Stomach smooth muscle (tissue), 2 donors: Measurements from ENCODE around the gene CSF3.

Source experiments
- H3K27ac ChIP-seq: one replicate; pipeline ENCODE4 v1.7.0; 2013; ENCODE audit warnings: mild to moderate bottlenecking, low read length, inconsistent platforms
- H3K27me3 ChIP-seq, 2 donors: one replicate each; pipeline ENCODE4 v1.7.0; 2013; ENCODE audit warnings: low read length in 2 of 2; ENCODE audit not compliant: insufficient read depth in 2 of 2, control insufficient read depth in 1 of 2
- H3K36me3 ChIP-seq, 2 donors: one replicate each; pipeline ENCODE4 v1.7.0; 2013; ENCODE audit warnings: low read length in 2 of 2; ENCODE audit not compliant: control insufficient read depth in 2 of 2, insufficient read depth in 2 of 2
- H3K4me1 ChIP-seq: one replicate; pipeline ENCODE4 v1.7.0; 2013; ENCODE audit warnings: low read length; ENCODE audit not compliant: control insufficient read depth, insufficient read depth
- H3K4me3 ChIP-seq, 2 donors: one replicate each; pipeline ENCODE4 v1.7.0; 2013; ENCODE audit warnings: low read length in 2 of 2
- H3K9ac ChIP-seq, 2 donors: one replicate each; pipeline ENCODE4 v1.7.0; 2013; ENCODE audit warnings: low read length in 2 of 2, mild to moderate bottlenecking in 1 of 2
- H3K9me3 ChIP-seq, 2 donors: one replicate each; pipeline ENCODE4 v1.7.0; 2013; ENCODE audit warnings: low read length in 2 of 2; ENCODE audit not compliant: control insufficient read depth in 2 of 2
- donor health status: healthy.
- donor health status: Pancreatic carcinoma.

The CSF3 gene

GRCh38 chr17:40015005-40015997 is at the start of gene CSF3:
TSS of gene CSF3 (plus strand) at chr17:40015440. CDS start at chr17:40015475, 35 bp downstream.
- Histone ChIP-seq H3K27ac (no peak within 1 kb of the TSS), H3K9me3 (no peaks in the 10 kb centered on the region), H3K9ac (no peak within 1 kb of the TSS), H3K27me3 (no peaks in the 10 kb centered on the region), H3K4me1 (peaks cover 33% of the 10 kb centered on the region), H3K36me3 (peaks cover 0 to 4% of the 10 kb centered on the region in 2 donors), H3K4me3 (no peak within 1 kb of the TSS)

GRCh38 chr17:39966771-39967170 is 48.5 kb upstream of the CSF3 start:
- Histone ChIP-seq H3K9ac (no peak overlapping the region), H3K9me3 (no peaks in the 10 kb centered on the region), H3K27ac (no peak overlapping the region)

GRCh38 chr17:39968761-39969160 is 46.5 kb upstream of the CSF3 start:
- H3K9ac ChIP-seq = no peak overlapping the region
- no peaks in the 10 kb centered on the region for H3K9me3 ChIP-seq
- no peak overlapping the region for H3K4me3 ChIP-seq
- H3K4me1 ChIP-seq = no peaks in the 10 kb centered on the region
- H3K36me3 ChIP-seq = no peaks in the 10 kb centered on the region
- peaks cover 2 to 5% of the 10 kb centered on the region in 2 donors for H3K27me3 ChIP-seq
- no peak overlapping the region for H3K27ac ChIP-seq

More at GRCh38 chr17:39966771-39967170, 48.5 kb upstream of the CSF3 start:
- H3K4me3 ChIP-seq = no peak overlapping the region
- no peaks in the 10 kb centered on the region for H3K4me1 ChIP-seq
- H3K36me3 ChIP-seq = no peaks in the 10 kb centered on the region
- H3K27me3 ChIP-seq = peaks cover 2 to 6% of the 10 kb centered on the region in 2 donors

GRCh38 chr17:39969375-39969774 is 45.9 kb upstream of the CSF3 start:
- Histone ChIP-seq H3K36me3 (no peaks in the 10 kb centered on the region), H3K4me1 (no peaks in the 10 kb centered on the region), H3K27me3 (peaks cover 2 to 4% of the 10 kb centered on the region in 2 donors), H3K4me3 (no peak overlapping the region), H3K9ac (no peak overlapping the region), H3K27ac (no peak overlapping the region), H3K9me3 (no peaks in the 10 kb centered on the region)

GRCh38 chr17:39970157-39970692 is 45.0 kb upstream of the CSF3 start:
- Histone ChIP-seq H3K27ac (no peak overlapping the region), H3K9ac (no peak overlapping the region), H3K9me3 (no peaks in the 10 kb centered on the region), H3K4me1 (no peaks in the 10 kb centered on the region), H3K27me3 (peaks cover 2 to 6% of the 10 kb centered on the region in 2 donors), H3K4me3 (no peak overlapping the region), H3K36me3 (no peaks in the 10 kb centered on the region)

GRCh38 chr17:39971076-39971603 is 44.1 kb upstream of the CSF3 start:
- H3K27me3 ChIP-seq = peaks cover 2 to 6% of the 10 kb centered on the region in 2 donors
- H3K27ac ChIP-seq = no peak overlapping the region
- H3K36me3 ChIP-seq = no peaks in the 10 kb centered on the region
- H3K9me3 ChIP-seq = no peaks in the 10 kb centered on the region
- H3K4me1 ChIP-seq = no peaks in the 10 kb centered on the region
- no peak overlapping the region for H3K4me3 ChIP-seq
- H3K9ac ChIP-seq = no peak overlapping the region

GRCh38 chr17:39972271-39972670 is 43.0 kb upstream of the CSF3 start:
- Histone ChIP-seq H3K4me1 (no peaks in the 10 kb centered on the region), H3K27ac (no peak overlapping the region), H3K4me3 (no peak overlapping the region), H3K36me3 (no peaks in the 10 kb centered on the region), H3K27me3 (peaks cover 6 to 10% of the 10 kb centered on the region in 2 donors), H3K9ac (no peak overlapping the region), H3K9me3 (no peaks in the 10 kb centered on the region)

- Histone ChIP-seq H3K27ac (no peak overlapping the region), H3K27me3 (peaks cover 6 to 10% of the 10 kb centered on the region in 2 donors), H3K36me3 (no peaks in the 10 kb centered on the region), H3K4me1 (no peaks in the 10 kb centered on the region), H3K9ac (no peak overlapping the region), H3K4me3 (no peak overlapping the region), H3K9me3 (no peaks in the 10 kb centered on the region)
These were observed 41.7 kb upstream of the CSF3 start for GRCh38 chr17:39973496-39973895.

GRCh38 chr17:39974433-39974832 is 40.8 kb upstream of the CSF3 start:
- H3K27ac ChIP-seq = no peak overlapping the region
- peaks cover 6 to 10% of the 10 kb centered on the region in 2 donors for H3K27me3 ChIP-seq
- no peak overlapping the region for H3K4me3 ChIP-seq
- no peaks in the 10 kb centered on the region for H3K9me3 ChIP-seq
- no peaks in the 10 kb centered on the region for H3K36me3 ChIP-seq
- no peak overlapping the region for H3K9ac ChIP-seq
- H3K4me1 ChIP-seq = no peaks in the 10 kb centered on the region

GRCh38 chr17:39975801-39976200 is 39.4 kb upstream of the CSF3 start:
- Histone ChIP-seq H3K36me3 (no peaks in the 10 kb centered on the region), H3K4me1 (peaks cover 4% of the 10 kb centered on the region), H3K9ac (no peak overlapping the region), H3K9me3 (no peaks in the 10 kb centered on the region), H3K27me3 (peaks cover 4 to 7% of the 10 kb centered on the region in 2 donors), H3K27ac (no peak overlapping the region), H3K4me3 (no peak overlapping the region)
